Stimulated activated CD4-positive, alpha-beta T cell treated with anti-CD3 and anti-CD28 coated beads, Interleukin-1b, Interleukin-23, amount 100 ng/mL, for 24 hours (primary cell): ENCODE results near the gene SMURF1.

ENCODE experiments used
- DNase-seq, 4 experiments: peaks; one replicate each; pipeline ENCODE4 v3.0.0-alpha.2; 2020; ENCODE audit warnings: low read depth in 4 of 4, low spot score in 1 of 4

The SMURF1 gene

GRCh38 chr7:99006739-99007424 lies 137.0 kb downstream of the SMURF1 start:
- no peak for DNase-seq

- no peak for DNase-seq
These were observed 138.1 kb downstream of the SMURF1 start for GRCh38 chr7:99005776-99006175.

- no peak for DNase-seq
These were observed 139.0 kb downstream of the SMURF1 start for GRCh38 chr7:99004781-99005500.

- no peak for DNase-seq
These were observed 139.7 kb downstream of the SMURF1 start for GRCh38 chr7:99004216-99004615.

- DNase-seq, result no peak
These were observed 140.5 kb downstream of the SMURF1 start for GRCh38 chr7:99003419-99003818.

- no peak for DNase-seq
These were observed 141.1 kb downstream of the SMURF1 start for GRCh38 chr7:99002827-99003212.

GRCh38 chr7:99002148-99002826 lies 141.6 kb downstream of the SMURF1 start:
- no peak for DNase-seq

GRCh38 chr7:99001482-99002147 lies 142.3 kb downstream of the SMURF1 start:
- no peak for DNase-seq

GRCh38 chr7:99000904-99001465 lies 142.9 kb downstream of the SMURF1 start:
- no peak for DNase-seq

GRCh38 chr7:99000196-99000903 lies 143.6 kb downstream of the SMURF1 start:
- DNase-seq, result no peak

GRCh38 chr7:98998821-98999725 lies 144.8 kb downstream of the SMURF1 start:
- no peak for DNase-seq

GRCh38 chr7:98997846-98998245 lies 146.1 kb downstream of the SMURF1 start:
- DNase-seq, result no peak

GRCh38 chr7:98996150-98996552 lies 147.8 kb downstream of the SMURF1 start:
- DNase-seq, result no peak

GRCh38 chr7:98995523-98996149 lies 148.3 kb downstream of the SMURF1 start:
- no peak for DNase-seq

GRCh38 chr7:98995111-98995510 lies 148.8 kb downstream of the SMURF1 start:
- no peak for DNase-seq

- no peak for DNase-seq
These were observed 149.6 kb downstream of the SMURF1 start for GRCh38 chr7:98994046-98994944.

- DNase-seq, result no peak
These were observed 150.6 kb downstream of the SMURF1 start for GRCh38 chr7:98993024-98993897.
